ENCODE data around the gene ALG9. TPM values are rescaled to one million over a fixed set of nuclear protein-coding genes. Genes with fewer than 3 reads are reported as not detected.
A peak's percentile ranks its signal among the peaks of the same experiment; 100 is the strongest.

ALG9 gene
- total RNA-seq, 4 donors from 2014 or later = 26.7 to 35.1 (median 30.6) TPM

- Histone ChIP-seq H3K27me3 (no peaks in the 10 kb centered on the region), H3K4me1 (peaks cover 0 to 40% (median 11%) of the 10 kb centered on the region in 4 donors), H3K27ac (peak overlapping the region; percentile 87 to 94 (median 90)), H3K4me3 (peak overlapping the region; percentile 78 to 98 (median 87)), H3K9me3 (no peaks in the 10 kb centered on the region), H3K36me3 (peaks cover 0 to 16% (median 0%) of the 10 kb centered on the region in 3 donors)
- DNase-seq (ENCODE audit: low spot score in 2 of 2) = no peak
- TF ChIP-seq POLR2A (IDR thresholded peaks at IDR 0.05) = no peak
- TF ChIP-seq CTCF (IDR thresholded peaks at IDR 0.05) = no peak
- 0 to 2% methylated on average over 7 of the region's 7 CpGs for WGBS, 2 donors
These were observed 104.6 kb downstream of the ALG9 start for GRCh38 chr11:111766834-111767142.

- Histone ChIP-seq H3K27ac (peak within 1 kb of the TSS; percentile 87 to 94 (median 90)), H3K27me3 (no peaks in the 10 kb centered on the region)
These were observed 105.2 kb downstream of the ALG9 start, which contains the start of gene PPP2R1B for GRCh38 chr11:111765984-111766833. TSS of gene PPP2R1B (minus strand) at chr11:111766389. CDS start at chr11:111766361, 28 bp downstream.

GRCh38 chr11:111765320-111765983 lies 105.9 kb downstream of the ALG9 start:
- DNase-seq (ENCODE audit: low spot score in 2 of 2) = peak in 1 of 2 donors; percentile 15
- TF ChIP-seq CTCF (IDR thresholded peaks at IDR 0.05) (no peak), POLR2A (IDR thresholded peaks at IDR 0.05) (no peak), EP300 (IDR thresholded peaks at IDR 0.05) (no peak)
- Histone ChIP-seq H3K27ac (peak overlapping the region; percentile 87 to 94 (median 90)), H3K27me3 (no peaks in the 10 kb centered on the region), H3K36me3 (peaks cover 0 to 30% (median 3%) of the 10 kb centered on the region in 3 donors), H3K4me3 (peak overlapping the region; percentile 78 to 98 (median 87)), H3K9me3 (no peaks in the 10 kb centered on the region), H3K4me1 (peaks cover 0 to 41% (median 11%) of the 10 kb centered on the region in 4 donors)
- 2% methylated on average over 27 to 28 of the region's 28 CpGs for WGBS, 2 donors

More at GRCh38 chr11:111765984-111766833, 105.2 kb downstream of the ALG9 start, which contains the start of gene PPP2R1B:
- H3K4me1 ChIP-seq = peaks cover 0 to 41% (median 11%) of the 10 kb centered on the region in 4 donors
- TF ChIP-seq EP300 (IDR thresholded peaks at IDR 0.05) (peak in 1 of 2 donors; percentile 94), POLR2A (IDR thresholded peaks at IDR 0.05) (peak; percentile 45 to 78), CTCF (IDR thresholded peaks at IDR 0.05) (peak in 1 of 5 experiments; percentile 12)
- peaks cover 0 to 22% (median 0%) of the 10 kb centered on the region in 3 donors for H3K36me3 ChIP-seq
- peak within 1 kb of the TSS; percentile 78 to 98 (median 87) for H3K4me3 ChIP-seq
- peak; percentile 57 to 67 for DNase-seq (ENCODE audit: low spot score in 2 of 2)
- 1% methylated on average over 43 to 59 of the region's 61 CpGs for WGBS, 2 donors
- no peaks in the 10 kb centered on the region for H3K9me3 ChIP-seq

GRCh38 chr11:111764621-111765020 lies 106.8 kb downstream of the ALG9 start:
- Histone ChIP-seq H3K4me1 (peaks cover 0 to 41% (median 11%) of the 10 kb centered on the region in 4 donors), H3K36me3 (peaks cover 0 to 38% (median 4%) of the 10 kb centered on the region in 3 donors), H3K4me3 (peak overlapping the region in 2 of 4 donors; percentile 88 to 98), H3K27me3 (no peaks in the 10 kb centered on the region), H3K27ac (peak overlapping the region in 3 of 4 donors; percentile 89 to 94 (median 92)), H3K9me3 (no peaks in the 10 kb centered on the region)
- TF ChIP-seq EP300 (IDR thresholded peaks at IDR 0.05) (no peak), POLR2A (IDR thresholded peaks at IDR 0.05) (no peak), CTCF (IDR thresholded peaks at IDR 0.05) (no peak)
- DNase-seq (ENCODE audit: low spot score in 2 of 2) = no peak
- WGBS, 2 donors = 55% methylated on average over 1 of the region's 1 CpG

Measured in tibial nerve (tissue), 4 donors.